ENCODE measurements around the gene FYN. TPM values are rescaled to one million over a fixed set of nuclear protein-coding genes. Genes with fewer than 3 reads are reported as not detected.

Gene FYN
- polyA plus RNA-seq, 1 donor (not counting 4 experiments of a cell fraction or from before 2014, with no cell fraction given): 24.7 TPM

- H3K4me3 ChIP-seq (ENCODE audit: control insufficient read depth in 2 of 3, extremely low read depth in 1 of 3, insufficient read depth in 2 of 3, low read depth in 1 of 3, low read length in 3 of 3): no peak overlapping the region
- no peaks in the 10 kb centered on the region for H3K36me3 ChIP-seq (ENCODE audit: control insufficient read depth in 2 of 2, extremely low read depth in 1 of 2, insufficient read depth in 2 of 2, low read length in 2 of 2)
- DNase-seq (ENCODE audit: low read depth, low spot score): no peak
- H3K4me2 ChIP-seq (ENCODE audit: control insufficient read depth, extremely low read depth, insufficient read depth, low read depth, low read length): no peak overlapping the region
- H3K79me2 ChIP-seq (ENCODE audit: control insufficient read depth, insufficient read depth, low read length): no peaks in the 10 kb centered on the region
- no peaks in the 10 kb centered on the region for H4K20me1 ChIP-seq (ENCODE audit: control insufficient read depth, extremely low read depth, insufficient read depth, low read length)
- peaks cover 4% of the 10 kb centered on the region for H3K9me1 ChIP-seq (ENCODE audit: control insufficient read depth, extremely low read depth, insufficient read depth, low read length)
- H2AFZ ChIP-seq (ENCODE audit: control insufficient read depth, low read length): no peak overlapping the region
- no peak overlapping the region for H3K9ac ChIP-seq (ENCODE audit: control insufficient read depth, extremely low read depth, insufficient read depth, low read length)
- no peak overlapping the region for H3K27ac ChIP-seq (ENCODE audit: control insufficient read depth, insufficient read depth, low read length)
- no peak for TF ChIP-seq EZH2 (IDR thresholded peaks at IDR 0.05; ENCODE audit: low read length)
- TF ChIP-seq, protein P1, sequence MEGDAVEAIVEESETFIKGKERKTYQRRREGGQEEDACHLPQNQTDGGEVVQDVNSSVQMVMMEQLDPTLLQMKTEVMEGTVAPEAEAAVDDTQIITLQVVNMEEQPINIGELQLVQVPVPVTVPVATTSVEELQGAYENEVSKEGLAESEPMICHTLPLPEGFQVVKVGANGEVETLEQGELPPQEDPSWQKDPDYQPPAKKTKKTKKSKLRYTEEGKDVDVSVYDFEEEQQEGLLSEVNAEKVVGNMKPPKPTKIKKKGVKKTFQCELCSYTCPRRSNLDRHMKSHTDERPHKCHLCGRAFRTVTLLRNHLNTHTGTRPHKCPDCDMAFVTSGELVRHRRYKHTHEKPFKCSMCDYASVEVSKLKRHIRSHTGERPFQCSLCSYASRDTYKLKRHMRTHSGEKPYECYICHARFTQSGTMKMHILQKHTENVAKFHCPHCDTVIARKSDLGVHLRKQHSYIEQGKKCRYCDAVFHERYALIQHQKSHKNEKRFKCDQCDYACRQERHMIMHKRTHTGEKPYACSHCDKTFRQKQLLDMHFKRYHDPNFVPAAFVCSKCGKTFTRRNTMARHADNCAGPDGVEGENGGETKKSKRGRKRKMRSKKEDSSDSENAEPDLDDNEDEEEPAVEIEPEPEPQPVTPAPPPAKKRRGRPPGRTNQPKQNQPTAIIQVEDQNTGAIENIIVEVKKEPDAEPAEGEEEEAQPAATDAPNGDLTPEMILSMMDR (optimal IDR thresholded peaks at IDR 0.05 in 1 of 3, IDR thresholded peaks at IDR 0.05 in 1 of 3, conservative IDR thresholded peaks at IDR 0.05 in 1 of 3; ENCODE audit: extremely low read depth in 1 of 3, insufficient read depth in 2 of 3, low read length in 3 of 3): no peak
- H3K27me3 ChIP-seq (ENCODE audit: control insufficient read depth, extremely low read depth, insufficient read depth, low read length): no peaks in the 10 kb centered on the region
- FAIRE-seq: no peak
- dilution Hi-C loops (cut with MboI; ENCODE audit: extremely low pct_ligation_motif_present, low sequenced_read_pairs): no loop called here
- H3K9me3 ChIP-seq (ENCODE audit: control insufficient read depth, low read depth, low read length): no peaks in the 10 kb centered on the region
- peaks cover 26% of the 10 kb centered on the region for H3K4me1 ChIP-seq (ENCODE audit: control insufficient read depth, extremely low read depth, insufficient read depth, low read length)
These were observed 253.1 kb downstream of the FYN start for GRCh38 chr6:111620169-111620568.

DNA sequence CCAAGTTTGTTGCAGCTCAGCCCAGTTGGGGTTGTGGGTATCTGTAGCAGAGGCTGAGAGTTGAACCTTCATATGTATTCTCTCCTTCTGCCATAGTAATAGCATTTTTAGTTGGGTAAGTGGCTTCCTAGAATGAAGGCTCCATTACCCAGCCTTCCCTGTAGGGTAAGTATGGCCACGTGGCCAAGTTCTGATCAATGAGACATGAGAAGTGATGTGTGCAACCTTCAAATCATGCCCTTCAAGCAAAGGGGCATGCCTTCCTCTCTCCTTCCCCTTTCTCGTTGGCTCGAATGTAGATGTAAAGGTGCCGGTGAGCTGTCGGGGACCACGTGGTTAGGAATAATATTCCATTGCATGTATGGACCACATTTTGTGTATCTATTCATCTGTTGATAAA lies 254.8 kb downstream of the FYN start:
- no peak overlapping the region for H3K9ac ChIP-seq (ENCODE audit: control insufficient read depth, extremely low read depth, insufficient read depth, low read length)
- H3K27me3 ChIP-seq (ENCODE audit: control insufficient read depth, extremely low read depth, insufficient read depth, low read length): no peaks in the 10 kb centered on the region
- no peak overlapping the region for H2AFZ ChIP-seq (ENCODE audit: control insufficient read depth, low read length)
- no peak for FAIRE-seq
- dilution Hi-C loops (cut with MboI; ENCODE audit: extremely low pct_ligation_motif_present, low sequenced_read_pairs): no loop called here
- no peaks in the 10 kb centered on the region for H3K9me3 ChIP-seq (ENCODE audit: control insufficient read depth, low read depth, low read length)
- no peak overlapping the region for H3K4me3 ChIP-seq (ENCODE audit: control insufficient read depth in 2 of 3, extremely low read depth in 1 of 3, insufficient read depth in 2 of 3, low read depth in 1 of 3, low read length in 3 of 3)
- no peak for DNase-seq (ENCODE audit: low read depth, low spot score)
- no peak overlapping the region for H3K4me2 ChIP-seq (ENCODE audit: control insufficient read depth, extremely low read depth, insufficient read depth, low read depth, low read length)
- no peaks in the 10 kb centered on the region for H3K9me1 ChIP-seq (ENCODE audit: control insufficient read depth, extremely low read depth, insufficient read depth, low read length)
- H3K27ac ChIP-seq (ENCODE audit: control insufficient read depth, insufficient read depth, low read length): no peak overlapping the region
- TF ChIP-seq, protein P1 (optimal IDR thresholded peaks at IDR 0.05 in 1 of 3, IDR thresholded peaks at IDR 0.05 in 1 of 3, conservative IDR thresholded peaks at IDR 0.05 in 1 of 3; ENCODE audit: extremely low read depth in 1 of 3, insufficient read depth in 2 of 3, low read length in 3 of 3): no peak
- TF ChIP-seq EZH2 (IDR thresholded peaks at IDR 0.05; ENCODE audit: low read length): no peak
- H3K79me2 ChIP-seq (ENCODE audit: control insufficient read depth, insufficient read depth, low read length): no peaks in the 10 kb centered on the region
- H4K20me1 ChIP-seq (ENCODE audit: control insufficient read depth, extremely low read depth, insufficient read depth, low read length): no peaks in the 10 kb centered on the region
- peaks cover 11% of the 10 kb centered on the region for H3K4me1 ChIP-seq (ENCODE audit: control insufficient read depth, extremely low read depth, insufficient read depth, low read length)
- no peaks in the 10 kb centered on the region for H3K36me3 ChIP-seq (ENCODE audit: control insufficient read depth in 2 of 2, extremely low read depth in 1 of 2, insufficient read depth in 2 of 2, low read length in 2 of 2)
